Measurements from ENCODE around the gene PDXP.
"Not testable (repeated sequence)": the region's sequence is repeated elsewhere in the genome, so short reads cannot be mapped to it uniquely, and the experiment has no call there.

Gene PDXP

DNA sequence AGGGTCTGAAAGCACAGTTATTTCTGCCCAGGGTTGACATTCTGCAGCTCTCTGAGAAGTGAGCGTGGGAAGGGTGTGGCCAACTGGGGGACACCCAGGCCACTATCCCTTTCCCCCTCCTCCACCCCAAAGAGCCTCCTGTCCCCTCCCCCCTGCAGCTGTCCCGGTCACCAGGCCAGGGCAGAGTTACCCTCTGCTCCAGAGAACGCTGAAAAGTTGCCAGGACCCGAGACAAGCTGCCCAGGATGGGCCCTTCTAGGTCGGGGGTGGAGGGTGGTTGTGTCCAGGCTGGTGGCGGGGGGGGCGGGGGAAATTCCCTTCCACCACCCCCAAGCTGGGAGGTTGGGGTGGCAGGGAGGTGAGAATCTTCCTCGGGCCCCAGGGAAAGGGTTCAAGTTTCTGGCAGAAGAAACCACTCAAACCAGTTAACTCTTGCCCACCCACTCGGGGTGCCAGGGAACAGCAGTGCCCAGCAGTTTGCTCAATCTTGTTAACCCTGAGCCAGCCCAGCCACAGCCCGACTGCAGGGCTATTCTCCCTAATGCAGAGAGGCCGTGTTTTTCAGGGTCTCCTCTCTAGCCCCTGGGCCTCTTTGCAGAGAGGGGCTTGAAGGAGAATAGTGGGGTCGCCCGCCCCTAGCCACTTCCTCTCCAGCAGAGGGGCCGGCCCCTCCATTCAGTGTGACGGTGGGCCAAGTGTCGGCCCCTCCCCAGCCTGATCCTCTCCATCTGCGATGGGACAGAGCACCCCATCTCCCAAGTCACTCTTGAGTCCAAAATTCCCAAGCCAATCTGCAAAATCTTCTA is 17.6 kb downstream of the PDXP start:
- no peak for DNase-seq

DNA sequence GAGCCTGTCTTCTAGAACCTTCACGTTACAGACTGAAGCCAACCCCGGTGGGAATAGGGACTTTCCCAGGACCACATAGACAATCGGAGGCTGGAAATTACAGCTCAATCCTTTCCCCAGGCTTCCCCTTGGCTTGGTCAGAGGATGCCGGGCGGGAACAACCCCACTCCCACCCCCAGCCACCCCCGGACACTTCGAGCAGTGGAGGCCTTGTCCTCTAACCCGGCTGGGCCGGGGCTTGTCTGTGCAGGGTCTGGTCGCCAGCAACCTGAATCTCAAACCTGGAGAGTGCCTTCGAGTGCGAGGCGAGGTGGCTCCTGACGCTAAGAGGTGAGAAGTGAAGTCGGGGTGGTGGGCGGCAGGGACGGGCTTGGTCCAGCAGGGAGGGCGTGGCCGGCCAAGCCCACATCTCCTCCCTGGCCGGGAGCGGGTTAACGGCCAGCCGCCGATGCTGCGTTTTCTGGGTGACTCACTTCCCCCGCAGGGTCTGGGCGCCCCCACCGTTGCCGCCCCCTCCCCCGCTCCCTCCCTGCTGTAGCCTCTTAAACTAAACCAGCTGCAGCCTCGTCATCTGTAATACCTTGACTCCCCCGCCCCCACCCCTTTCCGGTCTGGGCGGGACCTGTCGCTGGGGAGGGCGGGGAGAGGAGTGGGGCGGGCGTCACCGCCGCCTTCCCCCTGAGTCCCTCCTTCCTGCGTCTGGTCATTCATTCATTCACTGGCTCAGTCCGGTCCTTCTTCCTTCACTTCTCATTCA is 18.4 kb downstream of the PDXP start:
- peak; percentile 69 to 77 for DNase-seq

DNA sequence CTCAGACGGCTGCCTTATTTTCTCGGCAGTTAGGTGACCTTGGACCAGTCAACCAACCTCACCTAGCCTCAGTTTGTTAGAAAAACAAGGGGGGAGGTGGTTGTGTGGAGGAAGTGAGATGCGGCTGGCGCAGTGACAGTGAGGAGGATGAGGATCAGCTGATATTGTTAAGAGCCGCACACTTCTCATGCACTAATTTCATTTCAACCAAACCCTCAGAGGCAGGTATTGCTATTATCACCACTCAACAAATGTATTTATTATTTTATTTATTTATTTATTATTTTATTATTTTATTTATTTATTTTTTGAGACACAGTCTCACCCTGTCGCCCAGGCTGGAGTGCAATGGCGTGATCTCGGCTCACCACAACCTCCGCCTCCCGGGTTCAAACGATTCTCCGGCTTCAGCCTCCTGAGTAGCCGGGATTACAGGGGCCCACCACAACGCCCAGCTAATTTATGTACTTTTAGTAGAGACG is 19.0 kb downstream of the PDXP start:
- DNase-seq = no peak

DNA sequence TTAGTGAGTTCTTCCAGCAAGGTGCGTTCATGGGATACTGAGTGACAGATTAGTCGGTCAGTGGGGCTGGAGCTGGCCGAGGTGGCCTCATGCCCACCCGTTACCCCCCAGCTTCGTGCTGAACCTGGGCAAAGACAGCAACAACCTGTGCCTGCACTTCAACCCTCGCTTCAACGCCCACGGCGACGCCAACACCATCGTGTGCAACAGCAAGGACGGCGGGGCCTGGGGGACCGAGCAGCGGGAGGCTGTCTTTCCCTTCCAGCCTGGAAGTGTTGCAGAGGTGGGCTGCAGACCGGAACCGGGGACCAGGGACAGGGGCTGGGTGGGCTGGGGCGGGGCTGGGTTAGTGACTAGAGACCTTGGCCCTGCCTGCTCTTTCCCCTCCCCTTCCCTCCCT is 19.8 kb downstream of the PDXP start:
- no peak for DNase-seq

DNA sequence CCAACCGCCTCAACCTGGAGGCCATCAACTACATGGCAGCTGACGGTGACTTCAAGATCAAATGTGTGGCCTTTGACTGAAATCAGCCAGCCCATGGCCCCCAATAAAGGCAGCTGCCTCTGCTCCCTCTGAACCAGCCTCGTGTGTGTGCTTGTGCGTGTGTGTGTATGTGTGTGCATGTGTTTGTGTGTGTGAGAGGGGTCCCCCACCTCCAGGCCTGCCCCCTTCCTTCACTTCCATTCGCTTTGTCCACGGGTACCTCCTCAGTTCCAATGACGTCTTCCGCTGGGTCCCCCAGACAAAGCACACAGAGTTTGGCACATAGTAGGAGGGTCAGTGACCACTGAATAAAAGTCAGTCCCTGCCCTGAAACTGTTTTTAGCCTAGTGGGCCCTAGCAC is 21.1 kb downstream of the PDXP start:
- DNase-seq = no peak

DNA sequence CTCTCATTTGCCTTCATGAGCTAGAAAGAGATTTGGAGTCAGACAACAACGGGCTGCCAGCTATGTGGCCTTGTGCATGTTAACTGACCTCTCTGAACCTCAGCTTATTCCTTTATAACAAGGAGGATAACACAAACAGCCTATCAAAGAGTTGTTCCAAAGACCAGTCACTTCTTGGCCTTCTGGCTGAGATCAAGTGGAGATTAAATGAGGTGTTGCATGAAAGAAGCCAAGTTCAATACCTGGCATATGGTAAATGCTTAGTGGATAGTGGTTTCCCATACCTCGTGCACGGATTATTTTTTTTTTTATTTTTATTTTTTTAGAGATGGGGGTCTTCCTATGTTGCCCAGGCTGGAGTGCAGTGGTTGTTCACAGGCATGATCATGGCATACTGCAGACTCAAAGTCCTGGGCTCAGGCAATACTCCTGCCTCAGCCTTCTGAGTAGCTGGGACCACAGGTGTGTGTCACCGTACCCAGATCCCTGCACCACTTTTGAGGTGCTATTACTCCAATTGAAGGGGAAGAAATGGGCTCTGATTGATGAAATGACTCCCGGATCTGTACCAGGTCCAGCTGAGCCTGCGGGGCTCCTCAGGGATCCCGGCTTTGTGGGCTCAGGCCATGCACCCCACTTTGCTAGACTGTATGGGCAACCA is 21.8 kb downstream of the PDXP start:
- DNase-seq = no peak

DNA sequence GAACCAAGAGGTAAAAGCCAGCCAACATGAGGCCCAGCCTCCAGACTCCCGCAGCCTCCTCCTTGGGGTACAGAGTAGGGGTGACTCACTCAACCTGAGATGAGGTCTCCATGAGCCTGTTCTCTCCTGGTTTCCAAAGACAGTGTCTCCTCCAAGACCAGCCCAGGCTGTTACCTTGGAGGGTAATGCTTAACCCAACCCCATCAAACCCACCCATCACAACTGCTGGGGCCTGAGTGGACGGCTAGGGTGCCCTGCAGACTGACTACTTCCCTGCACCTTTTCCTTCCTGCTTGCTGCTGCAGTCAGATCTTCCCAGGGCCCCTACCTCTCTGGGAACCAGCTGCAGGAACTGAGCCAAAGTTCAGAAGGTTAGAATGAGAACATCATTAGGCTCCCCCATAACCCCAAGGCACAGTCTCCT is 22.5 kb downstream of the PDXP start:
- DNase-seq = no peak

DNA sequence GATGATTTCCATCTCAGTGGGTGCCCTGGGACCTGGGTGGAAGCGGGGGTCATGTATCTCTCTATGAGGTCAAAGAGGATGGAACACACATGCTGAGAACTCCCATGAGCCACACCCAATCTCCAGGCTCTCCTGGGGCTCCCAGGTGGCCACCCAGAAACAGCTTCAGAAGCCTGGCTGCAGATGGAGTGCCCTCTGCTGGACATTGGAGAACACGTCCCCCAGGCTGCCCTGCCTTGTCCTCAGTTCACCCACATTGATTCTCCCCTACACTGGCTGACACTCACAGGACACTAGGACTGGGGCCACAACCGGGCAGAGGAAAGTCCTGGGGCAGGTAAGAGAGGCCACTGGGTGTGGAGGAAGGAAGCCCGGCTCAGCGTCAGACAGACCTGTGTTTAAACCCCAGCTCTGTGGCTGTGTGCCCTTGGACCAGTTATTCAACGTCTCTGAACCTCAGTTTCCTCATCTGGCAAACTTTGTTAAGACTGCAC is 23.1 kb downstream of the PDXP start:
- DNase-seq = peak; percentile 43 to 50

DNA sequence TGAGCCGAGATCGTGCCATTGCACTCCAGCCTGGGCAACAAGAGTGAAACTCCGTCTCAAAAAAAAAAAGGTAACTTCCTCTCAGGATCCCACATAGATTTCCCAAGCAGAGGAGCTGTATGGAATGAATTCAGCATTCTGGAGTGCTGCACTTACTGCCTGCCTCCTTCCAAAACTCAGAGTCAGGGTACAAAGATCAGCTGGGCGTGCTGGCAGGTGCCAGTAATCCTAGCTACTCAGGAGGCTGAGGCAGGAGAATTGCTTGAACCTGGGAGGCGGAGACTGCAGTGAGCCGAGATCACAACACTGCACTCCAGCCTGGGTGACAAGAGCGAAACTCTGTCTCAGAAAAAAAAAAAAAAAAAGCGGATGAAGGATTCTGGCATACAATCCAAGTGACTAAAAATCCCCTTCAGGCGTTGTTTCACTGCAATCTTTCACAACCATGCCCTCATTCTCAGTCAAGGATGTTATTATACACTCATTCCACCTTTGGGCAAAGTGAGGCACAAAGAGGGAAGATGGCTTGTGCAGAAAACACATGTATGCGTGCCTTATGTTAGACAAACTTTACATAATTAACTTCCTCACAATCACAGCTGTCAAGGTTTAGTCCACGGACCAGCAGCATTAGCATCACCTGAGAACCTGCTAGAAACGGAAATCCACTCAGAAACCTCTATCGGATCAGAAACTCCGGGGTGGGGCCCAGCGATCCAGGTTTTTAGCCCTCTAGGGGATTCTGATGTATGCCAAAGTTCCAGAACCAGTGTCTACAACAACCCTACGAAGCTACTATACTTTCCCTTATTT is 26.5 kb downstream of the PDXP start:
- no peak for DNase-seq

DNA sequence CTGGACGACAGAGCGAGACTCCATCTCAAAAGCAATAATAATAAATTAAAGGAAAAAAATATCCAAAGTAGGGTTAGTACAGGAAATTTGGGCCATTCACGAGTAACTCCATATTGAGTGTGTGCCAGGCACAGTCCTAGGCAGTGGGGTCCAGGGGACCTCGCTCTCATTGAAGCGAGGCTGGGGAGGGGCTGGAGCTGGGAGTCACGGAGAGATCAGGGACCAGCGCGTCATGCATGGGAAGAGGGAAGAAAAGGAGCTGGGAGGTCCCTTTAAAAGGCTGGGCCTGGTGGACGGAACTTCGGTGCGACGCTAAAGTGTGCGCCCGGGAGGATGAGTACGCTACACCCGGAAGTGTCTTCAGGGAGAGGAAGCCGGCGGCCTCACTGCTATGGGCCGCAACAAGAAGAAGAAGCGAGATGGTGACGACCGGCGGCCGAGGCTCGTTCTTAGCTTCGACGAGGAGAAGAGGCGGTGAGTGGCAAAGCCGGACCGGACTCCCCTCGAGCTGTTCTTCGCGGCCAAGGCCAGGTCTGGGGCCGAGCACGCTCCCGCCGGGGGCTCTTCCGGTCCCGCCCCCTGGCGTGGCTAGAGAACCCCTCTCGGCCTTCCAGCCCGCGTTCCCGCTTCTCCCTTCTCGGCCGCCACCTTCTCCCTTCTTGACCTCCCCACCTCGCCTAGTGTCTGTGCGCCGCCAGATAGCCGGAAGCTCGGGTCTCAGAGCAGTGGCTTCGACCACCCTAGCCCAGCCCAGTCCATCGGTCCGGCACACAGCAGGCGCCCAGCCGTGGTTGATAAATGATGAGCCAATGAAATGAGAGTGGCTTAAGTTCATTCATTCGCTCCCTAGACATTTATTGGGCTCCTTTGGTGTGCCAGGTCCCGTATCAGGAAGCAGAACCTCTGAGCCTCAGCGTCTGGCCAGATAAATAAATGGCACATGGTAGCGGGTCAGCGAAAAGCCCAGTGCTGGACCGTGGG is 27.8 kb downstream of the PDXP start, which contains the start of gene NOL12:
NOL12 (plus strand) TSS at position 342 of the 981 bp plus-strand sequence; CDS start at position 392, 50 bp downstream.
- DNase-seq = peak; percentile 78 to 79

DNA sequence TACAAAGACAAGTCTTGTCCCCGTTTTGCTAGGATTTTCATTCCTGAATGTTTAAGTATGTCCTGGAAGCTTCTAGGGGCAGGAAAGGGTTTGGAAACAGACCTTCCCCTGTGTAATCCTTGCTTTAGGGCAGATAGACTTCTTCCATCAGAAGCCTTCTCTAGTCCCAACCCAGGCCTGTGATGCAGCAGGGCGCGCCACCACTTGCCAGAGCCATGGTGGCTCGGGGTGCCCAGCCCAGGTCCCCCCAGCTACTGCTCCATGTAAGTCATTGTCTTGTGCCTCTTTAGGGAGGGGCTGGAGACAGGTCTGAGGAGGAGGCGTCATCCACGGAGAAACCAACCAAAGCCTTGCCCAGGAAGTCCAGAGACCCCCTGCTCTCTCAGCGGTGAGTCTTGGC is 31.9 kb downstream of the PDXP start:
- DNase-seq = no peak

DNA sequence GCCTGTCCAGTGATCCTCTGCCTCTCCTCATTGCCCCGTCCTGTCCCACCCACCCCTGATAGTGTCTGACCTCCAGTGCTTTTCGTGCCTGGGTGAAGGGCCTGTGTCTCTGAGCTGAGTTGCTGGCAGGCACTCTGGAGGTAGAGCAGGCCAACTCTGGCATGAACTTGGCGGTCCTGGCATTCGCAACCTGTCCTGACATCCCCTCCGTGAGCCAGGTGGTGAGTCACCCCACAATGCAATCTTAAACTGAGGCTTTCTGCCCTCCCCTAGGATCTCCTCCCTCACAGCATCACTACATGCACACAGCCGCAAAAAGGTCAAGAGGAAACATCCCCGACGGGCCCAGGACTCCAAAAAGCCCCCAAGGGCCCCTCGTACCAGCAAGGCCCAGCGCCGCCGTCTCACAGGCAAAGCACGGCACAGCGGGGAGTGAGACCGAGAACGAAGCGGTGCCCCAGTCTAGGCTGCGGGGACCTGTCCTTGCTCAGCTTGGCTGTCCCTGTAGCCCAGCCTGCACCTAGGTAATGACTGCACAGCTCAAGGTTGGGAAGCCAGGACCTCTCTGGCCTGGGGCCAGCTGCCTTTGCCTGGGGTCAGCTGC is 32.5 kb downstream of the PDXP start:
- DNase-seq = no peak

DNA sequence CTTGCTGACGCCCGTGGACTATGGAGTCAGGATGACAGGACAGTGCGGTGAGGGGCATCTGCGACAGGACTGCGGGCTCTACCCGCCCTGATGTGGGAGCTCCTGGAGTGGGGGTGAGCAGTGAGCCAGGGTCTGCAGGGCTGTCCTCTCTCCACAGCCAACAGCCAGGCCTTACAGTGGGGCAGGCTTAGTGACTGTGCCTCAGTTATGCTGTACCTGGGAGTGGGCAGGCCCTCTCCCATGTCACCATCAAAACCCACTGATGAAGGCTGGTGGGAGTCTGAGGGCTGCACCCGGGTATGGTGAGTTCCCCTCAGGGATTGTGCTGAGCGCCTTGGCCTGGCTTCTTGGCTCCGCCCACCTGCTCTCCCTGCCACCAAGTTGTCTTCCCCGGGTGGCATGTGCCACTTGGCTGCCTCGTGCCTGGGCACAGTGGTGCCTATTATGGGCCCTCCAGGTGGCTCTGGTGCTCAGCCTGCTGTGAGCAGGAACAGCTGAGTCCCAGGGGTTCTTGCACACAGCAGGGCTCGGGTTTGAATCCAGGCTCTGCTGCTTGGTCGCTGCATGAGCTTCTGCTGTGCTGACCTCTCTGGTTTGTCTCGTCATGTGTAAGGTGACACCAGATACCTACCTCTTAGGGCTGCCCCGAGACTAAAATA is 34.2 kb downstream of the PDXP start:
- DNase-seq = no peak

DNA sequence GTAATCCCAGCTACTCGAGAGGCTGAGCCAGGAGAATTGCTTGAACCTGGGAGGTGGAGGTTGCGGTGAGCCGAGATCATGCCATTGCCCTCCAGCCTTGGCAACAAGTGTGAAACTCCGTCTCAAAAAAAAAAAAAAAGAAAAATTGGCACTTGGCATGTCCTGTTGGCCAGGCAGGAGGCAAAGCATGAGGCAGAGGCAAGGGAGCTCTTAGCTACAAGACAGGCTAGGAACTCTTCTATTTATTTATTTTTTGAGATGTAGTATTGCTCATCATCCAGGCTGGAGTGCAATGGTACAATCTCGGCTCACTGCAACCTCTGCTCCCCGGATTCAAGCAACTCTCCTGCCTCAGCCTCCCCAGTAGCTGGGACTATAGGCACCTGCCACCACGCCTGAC is 35.6 kb downstream of the PDXP start:
- not testable (repeated sequence) for DNase-seq

DNA sequence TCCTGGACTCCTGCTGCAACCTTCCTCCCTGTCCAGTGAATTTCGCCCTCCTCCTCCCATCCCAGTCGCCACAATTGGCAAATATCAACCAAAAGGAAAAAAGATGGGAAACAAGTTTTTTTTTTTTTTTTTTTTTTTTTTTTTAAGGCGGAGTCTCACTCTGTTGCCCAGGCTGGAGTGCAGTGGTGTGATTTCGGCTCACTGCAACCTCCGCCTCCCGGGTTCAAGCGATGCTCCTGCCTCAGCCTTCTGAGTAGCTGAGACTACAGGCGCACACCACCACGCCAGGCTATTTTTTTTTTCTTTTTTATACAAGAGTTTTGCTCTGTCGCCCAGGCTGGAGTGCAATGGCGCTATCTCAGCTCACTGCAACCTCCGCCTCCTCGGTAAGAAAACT is 37.7 kb downstream of the PDXP start:
- DNase-seq = not testable (repeated sequence)

DNA sequence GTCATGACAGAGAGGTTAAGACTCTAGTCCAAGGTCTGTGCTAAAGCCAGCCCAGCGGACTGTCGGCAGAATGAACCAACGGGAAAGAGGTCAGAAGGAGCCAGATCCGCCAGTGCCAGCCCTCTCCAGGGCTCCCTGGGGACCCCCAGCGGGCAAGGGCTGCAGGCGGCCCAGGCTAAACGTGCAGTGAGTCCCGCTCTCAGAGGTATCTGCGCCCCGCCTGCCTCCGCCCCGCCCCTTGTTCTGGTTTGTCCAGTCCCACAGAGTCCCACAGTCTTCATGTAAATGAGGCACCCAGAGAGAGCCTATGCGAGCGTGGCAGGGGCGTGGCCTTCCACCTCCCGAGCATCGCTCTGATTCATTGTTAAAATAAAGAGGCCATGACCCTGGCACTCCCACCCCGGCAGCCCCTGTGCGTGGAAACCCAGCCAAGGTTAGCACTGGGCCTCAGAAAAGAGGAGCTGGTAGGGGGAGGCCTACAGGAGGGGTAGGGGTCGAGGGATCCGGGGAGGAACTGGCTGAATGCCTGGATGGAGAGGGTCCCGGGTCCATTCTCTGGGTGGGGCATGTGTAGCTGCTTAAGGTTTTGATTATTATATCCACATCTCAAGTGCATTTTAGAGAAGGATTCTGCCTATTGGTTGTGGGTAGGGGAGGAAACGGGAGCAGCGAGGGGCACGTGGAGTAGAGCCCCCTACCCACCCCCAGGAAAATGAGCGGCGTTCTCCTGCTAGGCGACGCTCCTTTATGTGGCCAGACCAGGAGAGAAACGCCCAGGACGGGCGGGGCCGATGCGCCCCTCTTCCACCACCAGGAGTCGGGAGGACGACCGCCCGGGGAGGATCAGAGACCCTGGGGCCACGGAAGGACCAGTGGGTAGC is 38.4 kb downstream of the PDXP start, which contains the start of gene TRIOBP:
TRIOBP (plus strand) TSS at position 392 of the 881 bp plus-strand sequence. CDS start 4,318 bp downstream, outside the sequence.
- DNase-seq = peak; percentile 88 to 90

DNA sequence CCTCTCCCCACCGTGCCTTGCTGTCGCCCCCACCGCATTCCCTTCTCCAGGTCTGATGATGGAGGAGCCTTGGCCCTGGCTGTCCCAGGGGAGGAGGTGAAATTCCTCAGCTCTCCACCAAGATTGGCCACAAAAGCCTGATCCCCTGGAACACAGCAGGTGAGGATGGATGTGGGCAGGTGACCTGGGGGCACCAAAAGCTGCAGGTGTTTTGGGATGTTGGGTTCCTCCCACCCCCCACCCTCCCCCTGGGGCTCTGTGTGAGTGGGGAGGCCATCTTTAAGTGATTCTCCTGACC is 39.0 kb downstream of the PDXP start:
- no peak for DNase-seq

DNA sequence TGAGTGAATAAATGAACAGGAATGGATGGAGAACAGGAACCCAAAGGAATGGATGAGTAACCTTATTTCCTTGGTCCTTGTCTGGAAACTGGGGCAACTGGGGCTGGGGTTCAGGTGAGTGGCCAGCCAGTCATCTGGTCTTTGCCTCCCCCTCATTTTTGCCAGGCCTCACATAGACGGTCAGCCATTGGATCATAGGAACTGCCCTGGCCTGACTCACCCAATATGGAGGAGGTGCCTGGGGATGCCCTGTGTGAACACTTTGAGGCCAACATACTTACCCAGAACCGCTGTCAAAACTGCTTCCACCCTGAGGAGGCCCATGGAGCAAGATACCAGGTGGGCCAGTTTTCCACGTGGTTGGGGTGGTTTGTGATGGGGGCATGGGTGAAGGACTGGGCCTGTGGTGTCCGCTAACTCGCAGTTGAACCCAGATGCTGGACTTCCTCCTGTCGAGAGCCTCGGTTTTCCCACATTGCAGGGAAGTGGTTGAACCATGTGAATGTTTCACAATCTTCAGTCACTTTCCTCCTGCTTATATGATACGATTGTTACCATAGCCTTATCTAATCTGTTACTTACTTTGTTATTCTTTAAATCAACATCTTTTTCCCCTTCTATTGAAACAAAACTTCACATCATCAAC is 42.7 kb downstream of the PDXP start:
- DNase-seq = no peak

DNA sequence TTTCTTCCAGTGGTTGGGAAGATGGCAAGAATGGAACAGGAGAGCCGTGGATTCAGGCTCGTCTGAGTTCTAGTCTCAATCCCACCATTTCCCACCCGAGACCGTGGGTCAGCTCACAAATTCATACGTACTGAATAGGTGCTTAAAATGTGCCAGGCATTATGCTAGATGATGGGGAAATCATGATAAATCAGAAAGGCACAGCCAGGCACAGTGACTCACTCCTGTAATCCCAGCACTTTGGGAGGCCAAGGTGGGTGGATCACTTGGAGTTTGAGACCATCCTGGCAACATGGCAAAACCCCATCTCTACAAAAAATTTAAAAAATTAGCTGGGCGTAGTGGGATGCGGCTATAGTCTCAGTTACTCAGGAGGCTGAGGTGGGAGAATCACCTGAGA is 45.4 kb downstream of the PDXP start:
- DNase-seq = no peak

All from NCI-H2081 (cell line).